Activated naive CD4-positive, alpha-beta T cell treated with anti-CD3 and anti-CD28 coated beads, Interleukin-2, amount 50 U/mL, for 16 hours (primary cell): Measurements from ENCODE around the gene LAMA3.
"Not testable (repeated sequence)": the region's sequence is repeated elsewhere in the genome, so short reads cannot be mapped to it uniquely, and the experiment has no call there.

ENCODE experiments used
- DNase-seq: peaks from one replicate; pipeline ENCODE4 v3.0.0-alpha.2; 2020

LAMA3 gene

GRCh38 chr18:23710068-23710527, 20.8 kb downstream of the LAMA3 start:
- no peak for DNase-seq

GRCh38 chr18:23710946-23711345, 21.7 kb downstream of the LAMA3 start:
- no peak for DNase-seq

- DNase-seq: no peak
Observed at GRCh38 chr18:23711426-23711825, 22.2 kb downstream of the LAMA3 start.

- DNase-seq: no peak
Observed at GRCh38 chr18:23712445-23712844, 23.2 kb downstream of the LAMA3 start.

GRCh38 chr18:23714576-23714975, 25.3 kb downstream of the LAMA3 start:
- no peak for DNase-seq

GRCh38 chr18:23716079-23716478, 26.8 kb downstream of the LAMA3 start:
- DNase-seq: not testable (repeated sequence)

GRCh38 chr18:23716516-23716915, 27.3 kb downstream of the LAMA3 start:
- no peak for DNase-seq

- DNase-seq: no peak
Observed at GRCh38 chr18:23716966-23717365, 27.7 kb downstream of the LAMA3 start.

GRCh38 chr18:23718243-23718720, 29.0 kb downstream of the LAMA3 start:
- no peak for DNase-seq

- DNase-seq: no peak
Observed at GRCh38 chr18:23718731-23719130, 29.5 kb downstream of the LAMA3 start.

- DNase-seq: no peak
Observed at GRCh38 chr18:23719634-23720201, 30.5 kb downstream of the LAMA3 start.

GRCh38 chr18:23721696-23722480, 32.6 kb downstream of the LAMA3 start:
- no peak for DNase-seq

- DNase-seq: no peak
Observed at GRCh38 chr18:23722646-23723045, 33.4 kb downstream of the LAMA3 start.

GRCh38 chr18:23723121-23723520, 33.9 kb downstream of the LAMA3 start:
- DNase-seq: no peak

- DNase-seq: no peak
Observed at GRCh38 chr18:23724681-23725080, 35.4 kb downstream of the LAMA3 start.

- no peak for DNase-seq
Observed at GRCh38 chr18:23725351-23725750, 36.1 kb downstream of the LAMA3 start.

GRCh38 chr18:23725827-23726661, 36.8 kb downstream of the LAMA3 start:
- DNase-seq: no peak

- no peak for DNase-seq
Observed at GRCh38 chr18:23727707-23728493, 38.6 kb downstream of the LAMA3 start.

- no peak for DNase-seq
Observed at GRCh38 chr18:23730857-23731256, 41.6 kb downstream of the LAMA3 start.

- DNase-seq: no peak
Observed at GRCh38 chr18:23731861-23732260, 42.6 kb downstream of the LAMA3 start.

- no peak for DNase-seq
Observed at GRCh38 chr18:23732439-23732838, 43.2 kb downstream of the LAMA3 start.

- DNase-seq: not testable (repeated sequence)
Observed at GRCh38 chr18:23733265-23733664, 44.0 kb downstream of the LAMA3 start.

GRCh38 chr18:23733895-23734294, 44.6 kb downstream of the LAMA3 start:
- DNase-seq: no peak
